ENCODE data around the gene GLS. TPM values are rescaled to one million over a fixed set of nuclear protein-coding genes. Genes with fewer than 3 reads are reported as not detected.

The GLS gene
- total RNA-seq, 1 donor from 2014 or later: 160 TPM

- Mint-ChIP-seq H3K4me1 (ENCODE audit: unreplicated experiment) (no peaks in the 10 kb centered on the region), H3K36me3 (peaks cover 21% of the 10 kb centered on the region), H3K27me3 (no peaks in the 10 kb centered on the region), H3K9me3 (no peaks in the 10 kb centered on the region), H3K27ac (no peak overlapping the region), H3K4me3 (no peak overlapping the region)
- DNase-seq (ENCODE audit: extremely low spot score, unreplicated experiment): no peak
- no peak for TF ChIP-seq CTCF (conservative IDR thresholded peaks at IDR 0.05)
Observed at GRCh38 chr2:190903693-190904450, 23.3 kb downstream of the GLS start.

GRCh38 chr2:190904640-190905261 is 24.1 kb downstream of the GLS start:
- H3K4me1 Mint-ChIP-seq (ENCODE audit: unreplicated experiment): no peaks in the 10 kb centered on the region
- no peak for DNase-seq (ENCODE audit: extremely low spot score, unreplicated experiment)
- no peaks in the 10 kb centered on the region for H3K27me3 Mint-ChIP-seq
- H3K9me3 Mint-ChIP-seq: no peaks in the 10 kb centered on the region
- TF ChIP-seq CTCF (conservative IDR thresholded peaks at IDR 0.05): no peak
- no peak overlapping the region for H3K27ac Mint-ChIP-seq
- H3K4me3 Mint-ChIP-seq: no peak overlapping the region
- H3K36me3 Mint-ChIP-seq: peaks cover 21% of the 10 kb centered on the region

- Mint-ChIP-seq H3K27me3 (no peaks in the 10 kb centered on the region), H3K9me3 (no peaks in the 10 kb centered on the region), H3K27ac (no peak overlapping the region), H3K36me3 (peaks cover 16% of the 10 kb centered on the region), H3K4me1 (ENCODE audit: unreplicated experiment) (no peaks in the 10 kb centered on the region), H3K4me3 (no peak overlapping the region)
- DNase-seq (ENCODE audit: extremely low spot score, unreplicated experiment): no peak
- TF ChIP-seq CTCF (conservative IDR thresholded peaks at IDR 0.05): no peak
Observed at GRCh38 chr2:190908532-190908931, 27.9 kb downstream of the GLS start.

- TF ChIP-seq CTCF (conservative IDR thresholded peaks at IDR 0.05): no peak
- H3K27ac Mint-ChIP-seq: no peak overlapping the region
- no peaks in the 10 kb centered on the region for H3K9me3 Mint-ChIP-seq
- no peak overlapping the region for H3K4me3 Mint-ChIP-seq
- H3K36me3 Mint-ChIP-seq: peaks cover 16% of the 10 kb centered on the region
- no peaks in the 10 kb centered on the region for H3K4me1 Mint-ChIP-seq (ENCODE audit: unreplicated experiment)
- H3K27me3 Mint-ChIP-seq: no peaks in the 10 kb centered on the region
- DNase-seq (ENCODE audit: extremely low spot score, unreplicated experiment): no peak
Observed at GRCh38 chr2:190909680-190910079, 29.1 kb downstream of the GLS start.

GRCh38 chr2:190910341-190911136 is 29.9 kb downstream of the GLS start:
- Mint-ChIP-seq H3K9me3 (no peaks in the 10 kb centered on the region), H3K36me3 (peaks cover 12% of the 10 kb centered on the region), H3K4me1 (ENCODE audit: unreplicated experiment) (no peaks in the 10 kb centered on the region), H3K27ac (no peak overlapping the region), H3K27me3 (no peaks in the 10 kb centered on the region), H3K4me3 (no peak overlapping the region)
- no peak for DNase-seq (ENCODE audit: extremely low spot score, unreplicated experiment)
- TF ChIP-seq CTCF (conservative IDR thresholded peaks at IDR 0.05): no peak
